ENCODE measurements around the gene JMJD8.

The JMJD8 gene

GRCh38 chr16:644556-644955, 39.6 kb downstream of the JMJD8 start:
- no peak for DNase-seq (ENCODE audit: extremely low read depth in 1 of 2, low read depth in 1 of 2)

GRCh38 chr16:643050-643368, 41.1 kb downstream of the JMJD8 start:
- DNase-seq (ENCODE audit: extremely low read depth in 1 of 2, low read depth in 1 of 2), result no peak

DNA sequence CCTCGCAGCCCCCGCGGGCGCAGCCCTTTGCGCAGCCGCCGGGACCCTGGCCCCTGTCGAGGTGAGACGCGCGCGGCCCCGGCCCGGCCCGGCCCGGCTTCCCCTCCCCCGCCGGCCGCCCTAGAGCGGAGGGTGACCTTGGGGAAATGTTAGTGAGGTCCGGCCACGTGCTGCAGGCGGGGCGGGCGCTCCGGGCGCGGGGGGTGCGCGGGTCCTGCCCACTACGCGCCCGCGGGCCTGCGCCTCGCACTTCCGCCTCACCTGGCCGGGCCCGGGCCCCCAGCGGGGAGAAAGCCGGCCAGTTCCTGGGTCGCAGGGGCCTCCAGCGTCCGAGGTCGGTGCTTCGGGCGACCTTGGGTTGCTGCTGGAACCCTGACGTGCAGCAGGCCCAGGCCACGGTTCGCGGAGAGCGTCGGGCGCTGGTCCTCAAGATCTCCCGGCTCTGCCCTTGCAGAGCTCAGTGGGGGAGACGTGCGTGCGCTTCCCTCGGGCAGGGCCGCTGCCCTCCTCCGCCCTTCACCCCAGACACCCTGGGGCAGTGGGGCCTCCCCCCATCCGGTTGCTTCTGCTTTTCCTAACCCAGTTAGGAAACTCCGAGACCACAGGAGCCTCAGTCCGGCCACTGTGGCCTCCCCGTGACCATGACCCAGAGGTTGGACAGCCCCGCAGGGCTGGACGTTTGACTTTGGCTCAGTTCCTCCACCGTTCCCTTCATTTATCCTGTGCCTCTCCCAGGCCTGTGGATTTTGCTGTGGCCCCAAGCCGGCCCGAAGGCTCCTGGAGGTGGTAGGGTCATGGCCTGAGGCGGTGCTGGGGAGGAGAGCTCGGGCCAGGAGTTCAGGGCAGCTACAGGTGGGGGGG, 41.7 kb downstream of the JMJD8 start:
- DNase-seq (ENCODE audit: extremely low read depth in 1 of 2, low read depth in 1 of 2), result no peak

- DNase-seq (ENCODE audit: extremely low read depth in 1 of 2, low read depth in 1 of 2), result peak in 1 of 2 donors; percentile 33
Measured at GRCh38 chr16:641326-642188, 42.6 kb downstream of the JMJD8 start, which contains the start of gene MCRIP2. Gene MCRIP2 (plus strand): TSS chr16:641828. CDS start chr16:641992, 164 bp downstream.

DNA sequence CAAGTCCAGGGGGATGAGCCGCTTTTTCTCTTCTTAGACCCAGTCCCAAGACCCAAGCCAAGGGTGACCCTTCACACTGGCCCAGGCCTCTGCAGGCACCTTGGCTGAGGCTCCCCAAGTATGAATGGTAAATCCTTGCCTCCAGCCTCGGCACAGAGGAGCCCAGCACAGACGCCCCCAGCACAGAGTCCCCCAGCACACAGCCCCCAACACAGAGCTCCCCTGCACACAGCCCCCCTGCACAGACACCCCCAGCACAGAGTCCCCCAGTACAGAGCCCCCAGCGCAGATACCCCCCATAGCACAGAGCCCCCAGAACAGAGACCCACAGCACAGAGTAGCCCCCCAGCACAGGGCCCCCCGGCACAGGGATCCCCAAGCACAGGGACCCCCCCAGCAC, 43.5 kb downstream of the JMJD8 start:
- DNase-seq (ENCODE audit: extremely low read depth in 1 of 2, low read depth in 1 of 2), result no peak

- DNase-seq (ENCODE audit: extremely low read depth in 1 of 2, low read depth in 1 of 2), result no peak
Measured at GRCh38 chr16:638836-639235, 45.3 kb downstream of the JMJD8 start.

- DNase-seq (ENCODE audit: extremely low read depth in 1 of 2, low read depth in 1 of 2), result no peak
Measured at GRCh38 chr16:638034-638543, 46.0 kb downstream of the JMJD8 start.

- DNase-seq (ENCODE audit: extremely low read depth in 1 of 2, low read depth in 1 of 2), result peak; percentile 60 to 83
Measured at GRCh38 chr16:637081-638018, 46.8 kb downstream of the JMJD8 start.

DNA sequence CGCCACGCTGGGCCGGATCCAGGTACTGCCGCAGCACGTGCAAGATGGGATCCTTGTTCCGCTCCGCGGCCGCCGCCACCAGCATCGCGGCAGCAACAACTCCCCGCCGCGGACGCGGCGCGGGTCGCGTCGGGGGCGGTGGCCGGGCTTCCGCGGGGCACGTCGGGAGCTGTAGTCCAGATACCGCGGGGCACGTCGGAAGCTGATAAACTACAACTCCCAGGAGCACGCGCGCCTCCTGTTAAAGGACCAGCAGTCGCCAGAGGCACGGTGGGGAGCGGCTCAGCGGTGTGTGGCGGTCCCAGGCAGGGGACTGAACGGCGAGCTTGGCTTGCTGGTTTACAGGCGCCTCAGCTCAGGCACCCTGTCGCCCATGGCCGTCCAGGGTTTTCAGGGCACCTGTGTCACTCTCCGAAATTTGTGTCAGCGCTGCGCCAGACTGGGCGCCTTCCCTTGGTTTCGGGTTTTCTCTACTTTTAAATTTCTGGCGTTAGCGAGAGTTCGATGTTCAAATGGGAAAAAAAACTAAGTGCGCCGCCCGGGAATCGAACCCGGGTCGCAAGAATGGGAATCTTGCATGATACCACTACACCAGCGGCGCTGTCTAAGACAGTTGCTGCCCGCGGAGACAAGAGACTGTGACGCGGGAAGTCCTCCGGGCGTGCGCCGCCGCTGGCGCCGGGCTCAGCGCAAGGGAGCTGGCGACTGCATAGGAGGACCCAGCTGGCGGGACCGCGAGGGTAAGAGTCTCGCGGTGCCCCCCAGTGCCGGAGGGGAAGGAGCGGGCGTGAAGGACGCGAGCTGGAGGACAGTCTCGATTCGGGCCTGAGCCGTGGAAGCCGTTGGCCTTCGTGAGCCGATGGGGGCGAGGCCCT, 47.7 kb downstream of the JMJD8 start, which contains the start of gene METTL26:
TSS of gene METTL26 (minus strand) at position 100 of the 875 bp plus-strand sequence. CDS start at position 85, 15 bp downstream.
- DNase-seq (ENCODE audit: extremely low read depth in 1 of 2, low read depth in 1 of 2), result peak; percentile 79 to 81

GRCh38 chr16:635573-636205, 48.4 kb downstream of the JMJD8 start:
- no peak for DNase-seq (ENCODE audit: extremely low read depth in 1 of 2, low read depth in 1 of 2)

GRCh38 chr16:634996-635395, 49.1 kb downstream of the JMJD8 start:
- DNase-seq (ENCODE audit: extremely low read depth in 1 of 2, low read depth in 1 of 2), result no peak

- DNase-seq (ENCODE audit: extremely low read depth in 1 of 2, low read depth in 1 of 2), result no peak
Measured at GRCh38 chr16:634051-634670, 50.0 kb downstream of the JMJD8 start.

DNA sequence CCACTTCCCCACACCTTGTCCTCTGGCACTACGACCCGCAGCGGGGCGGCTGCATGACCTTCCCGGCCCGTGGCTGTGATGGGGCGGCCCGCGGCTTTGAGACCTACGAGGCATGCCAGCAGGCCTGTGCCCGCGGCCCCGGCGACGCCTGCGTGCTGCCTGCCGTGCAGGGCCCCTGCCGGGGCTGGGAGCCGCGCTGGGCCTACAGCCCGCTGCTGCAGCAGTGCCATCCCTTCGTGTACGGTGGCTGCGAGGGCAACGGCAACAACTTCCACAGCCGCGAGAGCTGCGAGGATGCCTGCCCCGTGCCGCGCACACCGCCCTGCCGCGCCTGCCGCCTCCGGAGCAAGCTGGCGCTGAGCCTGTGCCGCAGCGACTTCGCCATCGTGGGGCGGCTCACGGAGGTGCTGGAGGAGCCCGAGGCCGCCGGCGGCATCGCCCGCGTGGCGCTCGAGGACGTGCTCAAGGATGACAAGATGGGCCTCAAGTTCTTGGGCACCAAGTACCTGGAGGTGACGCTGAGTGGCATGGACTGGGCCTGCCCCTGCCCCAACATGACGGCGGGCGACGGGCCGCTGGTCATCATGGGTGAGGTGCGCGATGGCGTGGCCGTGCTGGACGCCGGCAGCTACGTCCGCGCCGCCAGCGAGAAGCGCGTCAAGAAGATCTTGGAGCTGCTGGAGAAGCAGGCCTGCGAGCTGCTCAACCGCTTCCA, 50.6 kb downstream of the JMJD8 start:
- DNase-seq (ENCODE audit: extremely low read depth in 1 of 2, low read depth in 1 of 2), result no peak

DNA sequence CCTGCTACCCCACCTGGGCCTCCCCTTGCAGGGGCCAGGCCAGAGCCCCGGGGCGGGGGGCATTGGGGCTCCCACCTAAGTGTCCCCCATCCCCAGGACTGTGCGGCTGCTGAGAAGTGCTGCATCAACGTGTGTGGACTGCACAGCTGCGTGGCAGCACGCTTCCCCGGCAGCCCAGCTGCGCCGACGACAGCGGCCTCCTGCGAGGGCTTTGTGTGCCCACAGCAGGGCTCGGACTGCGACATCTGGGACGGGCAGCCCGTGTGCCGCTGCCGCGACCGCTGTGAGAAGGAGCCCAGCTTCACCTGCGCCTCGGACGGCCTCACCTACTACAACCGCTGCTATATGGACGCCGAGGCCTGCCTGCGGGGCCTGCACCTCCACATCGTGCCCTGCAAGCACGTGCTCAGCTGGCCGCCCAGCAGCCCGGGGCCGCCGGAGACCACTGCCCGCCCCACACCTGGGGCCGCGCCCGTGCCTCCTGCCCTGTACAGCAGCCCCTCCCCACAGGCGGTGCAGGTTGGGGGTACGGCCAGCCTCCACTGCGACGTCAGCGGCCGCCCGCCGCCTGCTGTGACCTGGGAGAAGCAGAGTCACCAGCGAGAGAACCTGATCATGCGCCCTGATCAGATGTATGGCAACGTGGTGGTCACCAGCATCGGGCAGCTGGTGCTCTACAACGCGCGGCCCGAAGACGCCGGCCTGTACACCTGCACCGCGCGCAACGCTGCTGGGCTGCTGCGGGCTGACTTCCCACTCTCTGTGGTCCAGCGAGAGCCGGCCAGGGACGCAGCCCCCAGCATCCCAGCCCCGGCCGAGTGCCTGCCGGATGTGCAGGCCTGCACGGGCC, 51.4 kb downstream of the JMJD8 start:
- no peak for DNase-seq (ENCODE audit: extremely low read depth in 1 of 2, low read depth in 1 of 2)

GRCh38 chr16:631808-632358, 52.3 kb downstream of the JMJD8 start:
- DNase-seq (ENCODE audit: extremely low read depth in 1 of 2, low read depth in 1 of 2), result no peak

Data from activated CD8-positive, alpha-beta memory T cell treated with anti-CD3 and anti-CD28 coated beads for 1 hour (primary cell).